Right lobe of liver (tissue), 4 donors: ENCODE measurements around the gene TBX2.

Source experiments
- CTCF ChIP-seq, 4 donors: fragments of 200-600 bp in 3 of 4; fragments of 450-650 bp in 1 of 4; IDR thresholded peaks; one replicate each; pipeline versions ENCODE4 v1.5.1 to v1.8.0; 2016 to 2022; ENCODE audit warnings: antibody characterized with exemption in 4 of 4, mild to moderate bottlenecking in 2 of 4
- POLR2A ChIP-seq: fragments of 450-650 bp; IDR thresholded peaks from one replicate; pipeline ENCODE4 v1.6.1; 2017; ENCODE audit warnings: antibody characterized with exemption, mild to moderate bottlenecking
- donor health status: DM: no; HTN: no; CAD: no.
- donor health status: DM: no; HTN: no; CAD: no.
- donor health status: DM: no; HTN: yes; CAD: no.

- TF ChIP-seq CTCF (IDR thresholded peaks at IDR 0.05) (no peak), POLR2A (no peak)
Observed at GRCh38 chr17:61423967-61424649, 24.5 kb downstream of the TBX2 start.
